H1 (cell line): ENCODE results near the gene ST8SIA3. TPM values are rescaled to one million over a fixed set of nuclear protein-coding genes. Genes with fewer than 3 reads are reported as not detected.

Source experiments
- CTCF ChIA-PET: fragments of 300-600 bp; sonication (Branson Sonifier 250); formaldehyde crosslinking; loops from one replicate; lab custom pipeline; 2021; ENCODE audit not compliant: partially characterized antibody; lab: Charles Lee
- POLR2A ChIA-PET: fragments of 300-600 bp; sonication (Branson Sonifier 250); formaldehyde crosslinking; loops from one replicate; lab custom pipeline; 2021; ENCODE audit warnings: inconsistent platforms; ENCODE audit not compliant: partially characterized antibody; lab: Charles Lee
- DNase-seq, 2 experiments: peaks; one replicate each; pipeline versions ENCODE4 v3.0.0 to v3.0.0-alpha.2; 2010 to 2022; ENCODE audit warnings: low spot score in 2 of 2, low read depth in 1 of 2, mixed read lengths in 1 of 2
- FAIRE-seq: peaks from 2 replicates; lab custom pipeline; 2011; peaks lifted over from hg19 to GRCh38; lab: Jason Lieb, UNC
- H2AFZ ChIP-seq: 2 replicates; pipeline ENCODE4 v1.8.1; 2012; ENCODE audit warnings: low read length, inconsistent platforms
- H2AK5ac ChIP-seq: 2 replicates; pipeline ENCODE4 v1.6.1; 2013; ENCODE audit warnings: low read depth, low read length
- H2BK120ac ChIP-seq: replicated peaks from 2 replicates; pipeline ENCODE3; 2013; ENCODE audit warnings: low read depth, low read length, inconsistent platforms
- H2BK12ac ChIP-seq: 2 replicates; pipeline ENCODE4 v1.6.1; 2013; ENCODE audit warnings: low read depth, low read length
- H2BK15ac ChIP-seq: 2 replicates; pipeline ENCODE4 v1.6.1; 2013; ENCODE audit warnings: low read length
- H2BK20ac ChIP-seq: 2 replicates; pipeline ENCODE4 v1.6.1; 2013; ENCODE audit warnings: low read length
- H2BK5ac ChIP-seq: 2 replicates; pipeline ENCODE4 v1.6.1; 2013; ENCODE audit warnings: low read depth, low read length
- H3K14ac ChIP-seq: 2 replicates; pipeline ENCODE4 v1.6.1; 2013; ENCODE audit warnings: inconsistent platforms; ENCODE audit not compliant: insufficient read length
- H3K18ac ChIP-seq: 2 replicates; pipeline ENCODE4 v1.6.1; 2013; ENCODE audit warnings: low read length; ENCODE audit errors: extremely low read depth
- H3K23ac ChIP-seq: 2 replicates; pipeline ENCODE4 v1.6.1; 2013; ENCODE audit warnings: inconsistent platforms; ENCODE audit not compliant: insufficient read length
- H3K23me2 ChIP-seq: 2 replicates; pipeline ENCODE4 v1.6.1; 2013; ENCODE audit warnings: low read depth, low read length
- H3K27ac ChIP-seq: 2 replicates; pipeline ENCODE4 v1.6.1; 2011; ENCODE audit warnings: low read depth, low read length, inconsistent platforms
- H3K27me3 ChIP-seq, 4 experiments: replicated peaks in 1 of 4; 1 replicate in 1 of 4; 2 replicates in 3 of 4; pipeline versions ENCODE4 v1.6.1 to v1.8.1; 2011 to 2013; ENCODE audit warnings: low read length in 3 of 4, mild to moderate bottlenecking in 3 of 4, inconsistent platforms in 2 of 4, mixed read lengths in 2 of 4, moderate library complexity in 1 of 4; ENCODE audit not compliant: control insufficient read depth in 3 of 4, insufficient read depth in 3 of 4; ENCODE audit errors: extremely low read depth in 1 of 4
- H3K36me3 ChIP-seq, 4 experiments: 2 replicates each; pipeline versions ENCODE4 v1.6.1 to v1.8.1; 2011 to 2013; ENCODE audit warnings: mild to moderate bottlenecking in 4 of 4, low read length in 3 of 4, moderate library complexity in 2 of 4, control low read depth in 1 of 4, inconsistent platforms in 1 of 4; ENCODE audit not compliant: insufficient read depth in 4 of 4, control insufficient read depth in 2 of 4
- H3K4ac ChIP-seq: replicated peaks from 2 replicates; pipeline ENCODE3; 2013; ENCODE audit warnings: low read length, low read depth, mixed read lengths, inconsistent platforms; ENCODE audit not compliant: insufficient read length
- H3K4me1 ChIP-seq, 4 experiments: replicated peaks in 1 of 4; 1 replicate in 1 of 4; 2 replicates in 3 of 4; pipeline versions ENCODE4 v1.6.1 to v1.8.1; 2011 to 2013; ENCODE audit warnings: low read length in 3 of 4, inconsistent platforms in 2 of 4, mixed read lengths in 1 of 4; ENCODE audit not compliant: insufficient read depth in 4 of 4, control insufficient read depth in 3 of 4
- H3K4me2 ChIP-seq, 2 experiments: 2 replicates each; pipeline versions ENCODE4 v1.6.1 to v1.8.1; 2011 to 2013; ENCODE audit warnings: low read depth in 2 of 2, low read length in 2 of 2, control low read depth in 1 of 2, inconsistent platforms in 1 of 2, mild to moderate bottlenecking in 1 of 2; ENCODE audit not compliant: insufficient read depth in 1 of 2
- H3K4me3 ChIP-seq, 4 experiments: fragments of 200-600, 300-600 bp in 1 of 4; sonication (generic), shearing (Covaris generic), sonication (Bioruptor Twin) in 1 of 4; 2 replicates each; pipeline versions ENCODE4 v1.5.1 to v1.8.1; 2011 to 2016; ENCODE audit warnings: low read length in 4 of 4, low read depth in 3 of 4, control low read depth in 2 of 4, inconsistent platforms in 2 of 4, mild to moderate bottlenecking in 2 of 4, mixed read lengths in 1 of 4, moderate library complexity in 1 of 4; ENCODE audit not compliant: insufficient read depth in 2 of 4; ENCODE audit errors: extremely low read depth in 1 of 4
- H3K56ac ChIP-seq: replicated peaks from 2 replicates; pipeline ENCODE3; 2013; ENCODE audit warnings: low read depth, mild to moderate bottlenecking, mixed read lengths, low read length, inconsistent platforms; ENCODE audit not compliant: insufficient read length
- H3K79me1 ChIP-seq: 2 replicates; pipeline ENCODE4 v1.6.1; 2013; ENCODE audit warnings: low read depth, low read length, control low read depth
- H3K79me2 ChIP-seq, 2 experiments: 2 replicates each; pipeline versions ENCODE4 v1.6.1 to v1.8.1; 2012 to 2013; ENCODE audit warnings: low read length in 2 of 2, mild to moderate bottlenecking in 2 of 2, inconsistent platforms in 1 of 2; ENCODE audit not compliant: insufficient read depth in 2 of 2, control insufficient read depth in 1 of 2
- H3K9ac ChIP-seq, 4 experiments: replicated peaks in 1 of 4; 1 replicate in 1 of 4; 2 replicates in 3 of 4; pipeline versions ENCODE4 v1.6.1 to v1.8.1; 2011 to 2013; ENCODE audit warnings: low read depth in 3 of 4, low read length in 3 of 4, control low read depth in 2 of 4, mild to moderate bottlenecking in 2 of 4, moderate library complexity in 2 of 4, inconsistent platforms in 1 of 4; ENCODE audit errors: extremely low read depth in 1 of 4
- H3K9me3 ChIP-seq, 2 experiments: 2 replicates each; pipeline versions ENCODE4 v1.6.1 to v1.8.1; 2012 to 2013; ENCODE audit warnings: mild to moderate bottlenecking in 2 of 2, moderate library complexity in 2 of 2, control low read depth in 1 of 2, inconsistent platforms in 1 of 2, low read depth in 1 of 2, low read length in 1 of 2, mixed read lengths in 1 of 2; ENCODE audit not compliant: insufficient read depth in 2 of 2
- H4K20me1 ChIP-seq, 2 experiments: replicated peaks in 1 of 2; 2 replicates each; pipeline versions ENCODE3 to v1.8.1; 2011 to 2013; ENCODE audit warnings: inconsistent platforms in 2 of 2, low read length in 2 of 2, mild to moderate bottlenecking in 1 of 2; ENCODE audit not compliant: insufficient read depth in 2 of 2, control insufficient read depth in 1 of 2
- H4K5ac ChIP-seq: 2 replicates; pipeline ENCODE4 v1.6.1; 2013; ENCODE audit warnings: low read length, low read depth, mixed read lengths, inconsistent platforms; ENCODE audit not compliant: insufficient read length
- H4K8ac ChIP-seq: 2 replicates; pipeline ENCODE4 v1.8.0; 2013; ENCODE audit warnings: mild to moderate bottlenecking, moderate library complexity, low read length, inconsistent platforms; ENCODE audit not compliant: insufficient read depth; ENCODE audit errors: extremely low read depth
- H4K91ac ChIP-seq: replicated peaks from 2 replicates; pipeline ENCODE3; 2013; ENCODE audit warnings: low read length, mixed read lengths, inconsistent platforms; ENCODE audit not compliant: insufficient read length
- ATF3 ChIP-seq: IDR thresholded peaks from 2 replicates; pipeline ENCODE4 v1.6.1; 2011; ENCODE audit warnings: low read depth, mild to moderate bottlenecking, low read length; ENCODE audit not compliant: insufficient read depth
- CTCF ChIP-seq, 3 experiments: IDR thresholded peaks; 1 replicate in 2 of 3; 2 replicates in 1 of 3; pipeline versions ENCODE4 v1.5.1 to v1.6.1; 2011; ENCODE audit warnings: low read length in 3 of 3, mild to moderate bottlenecking in 3 of 3, inconsistent platforms in 2 of 3, low read depth in 1 of 3, moderate library complexity in 1 of 3; ENCODE audit not compliant: insufficient read depth in 1 of 3; ENCODE audit errors: control extremely low read depth in 1 of 3
- E2F6 ChIP-seq: IDR thresholded peaks from 2 replicates; pipeline ENCODE4 v1.6.1; 2012; ENCODE audit warnings: inconsistent platforms
- KDM4A ChIP-seq: IDR thresholded peaks from one replicate; pipeline ENCODE4 v1.7.1; 2012; ENCODE audit warnings: low read depth, mild to moderate bottlenecking, moderate library complexity, low read length, inconsistent platforms; ENCODE audit not compliant: severe bottlenecking
- RAD21 ChIP-seq, 2 experiments: IDR thresholded peaks in 1 of 2; conservative IDR thresholded peaks in 1 of 2; 2 replicates each; pipeline ENCODE4 v1.6.1; 2011; ENCODE audit warnings: low read depth in 2 of 2, low read length in 2 of 2, improper control_type of control experiment in 1 of 2, inconsistent platforms in 1 of 2, mild to moderate bottlenecking in 1 of 2, moderate library complexity in 1 of 2
- WGBS, 2 experiments: shearing (Covaris generic) in 1 of 2; methylation state at CpG; one replicate each; pipeline versions ENCODE4 v1.1.6 to v1.1.7; 2013 to 2015; ENCODE audit warnings: low lambda C conversion rate in 2 of 2, mixed read lengths in 2 of 2, inconsistent platforms in 1 of 2, low coverage in 1 of 2, missing lambda C conversion rate in 1 of 2; ENCODE audit not compliant: insufficient replicate concordance in 2 of 2, insufficient coverage in 1 of 2, insufficient read length in 1 of 2; ENCODE audit errors: extremely low coverage in 1 of 2, missing lambda C conversion rate in 1 of 2; 5-methylcytosine and 5-hydroxymethylcytosine counted together
- polyA plus RNA-seq, 7 experiments: library from polyadenylated mRNA; depleted of rRNA in 3 of 7; stranded (reverse) in 5 of 7; unstranded in 2 of 7; fragments of >200 nt in 5 of 7; fragments of 200-250 nt in 2 of 7; gene quantifications; 1 replicate in 5 of 7; 2 replicates in 1 of 7; 4 replicates in 1 of 7; pipeline versions ENCODE4 v1.2.1 to v1.2.3, GENCODE V29; 2011 to 2013; ENCODE audit warnings: missing spikeins in 2 of 7, mixed read lengths in 2 of 7
- total RNA-seq: library from RNA; stranded (reverse); fragmentation: NEBNext Ultra II Directional; extraction: Animal tissue kit (Norgen Biotek cat#: 25700); gene quantifications from 2 replicates; pipeline ENCODE4 v1.2.1, GENCODE V29; 2021

ST8SIA3 gene
- total and polyA plus RNA-seq, 2 of the 8 experiments (the other 6 are each of a cell fraction or from before 2014, with no cell fraction given) = 1.2 to 3.7 TPM

- Histone ChIP-seq H3K23ac (no peak overlapping the region), H3K27me3 (no peaks in the 10 kb centered on the region; a peak in 1 of 7 replicates), H2BK12ac (no peak overlapping the region), H3K14ac (no peak overlapping the region), H4K8ac (no peak overlapping the region), H3K27ac (no peak overlapping the region), H3K4me2 (no peak overlapping the region), H3K79me1 (no peaks in the 10 kb centered on the region), H3K9ac (no peak overlapping the region), H3K4ac (no peak overlapping the region), H3K79me2 (no peaks in the 10 kb centered on the region), H4K91ac (no peak overlapping the region), H4K20me1 (no peaks in the 10 kb centered on the region), H2BK5ac (no peak overlapping the region), H3K4me3 (no peak overlapping the region), H3K18ac (no peak overlapping the region), H2BK15ac (no peak overlapping the region), H4K5ac (no peak overlapping the region), H3K36me3 (no peaks in the 10 kb centered on the region), H2AK5ac (no peak overlapping the region), H2AFZ (no peak overlapping the region), H2BK120ac (no peak overlapping the region), H3K9me3 (no peaks in the 10 kb centered on the region), H2BK20ac (no peak overlapping the region), H3K56ac (no peak overlapping the region), H3K23me2 (no peaks in the 10 kb centered on the region), H3K4me1 (peaks cover 0 to 2% (median 0%) of the 10 kb centered on the region in 4 experiments; a peak in 1 of 7 replicates)
- FAIRE-seq (no peak), DNase-seq (no peak)
- CTCF ChIA-PET = no interaction called here
- POLR2A ChIA-PET = no interaction called here
- WGBS, 2 experiments = 92% methylated on average over 4 of the region's 4 CpGs; no CpG with 5 or more reads in 1 of the 2 experiments
- TF ChIP-seq CTCF (IDR thresholded peaks at IDR 0.05; ENCODE audit: control extremely low read depth in 1 of 3, insufficient read depth in 1 of 3, low read depth in 1 of 3, low read length in 3 of 3) (no peak), ATF3 (no peak), RAD21 (IDR thresholded peaks at IDR 0.05 in 1 of 2, conservative IDR thresholded peaks at IDR 0.05 in 1 of 2; ENCODE audit: low read depth in 2 of 2, low read length in 2 of 2) (no peak), KDM4A (no peak), E2F6 (no peak)
Measured at GRCh38 chr18:57359433-57359832, 7.1 kb downstream of the ST8SIA3 start.
